PC-9 (cell line): ENCODE data around the gene NTM. TPM values are rescaled to one million over a fixed set of nuclear protein-coding genes. Genes with fewer than 3 reads are reported as not detected.

Experiments
- BruUV-seq: library from RNA; stranded (reverse); fragments of 400-500 nt; replicated peaks from 2 replicates; lab custom pipeline; 2021; lab: Mats Ljungman, UMichigan
- CTCF ChIA-PET: fragments of 300-600 bp; sonication (Branson Sonifier 250); formaldehyde crosslinking; loops from one replicate; lab custom pipeline; 2022; ENCODE audit warnings: antibody characterized with exemption; lab: Charles Lee
- POLR2A ChIA-PET: fragments of 300-600 bp; sonication (Branson Sonifier 250); formaldehyde crosslinking; loops from one replicate; lab custom pipeline; 2022; ENCODE audit warnings: antibody characterized with exemption; ENCODE audit not compliant: unreplicated experiment; lab: Charles Lee
- DNase-seq, 2 experiments: peaks; one replicate each; pipeline versions ENCODE4 v3.0.0 to v3.0.0-alpha.2; 2015 to 2022; ENCODE audit warnings: mixed read lengths in 1 of 2
- H2AFZ ChIP-seq: fragments of 200-600 bp; sonication (generic); 2 replicates; pipeline ENCODE4 v1.8.1; 2017; ENCODE audit warnings: antibody characterized with exemption
- H3F3A ChIP-seq: fragments of 200-600 bp; sonication (generic); 2 replicates; pipeline ENCODE4 v1.8.1; 2017; ENCODE audit warnings: antibody characterized with exemption, mild to moderate bottlenecking, low read depth; ENCODE audit not compliant: insufficient read depth
- H3K27ac ChIP-seq: fragments of 200-600 bp; sonication (generic); 2 replicates; pipeline ENCODE4 v1.6.1; 2016; ENCODE audit warnings: mixed run types
- H3K27me3 ChIP-seq: fragments of 200-600 bp; sonication (generic); 2 replicates; pipeline ENCODE4 v1.6.1; 2016; ENCODE audit warnings: low read depth, mixed run types; ENCODE audit not compliant: insufficient read depth
- H3K36me3 ChIP-seq: fragments of 200-600 bp; sonication (generic); 2 replicates; pipeline ENCODE4 v1.6.1; 2016; ENCODE audit warnings: low read depth, mixed run types
- H3K4me1 ChIP-seq: fragments of 200-600 bp; sonication (generic); replicated peaks from 2 replicates; pipeline ENCODE4 v1.6.1; 2016; ENCODE audit warnings: mixed run types; ENCODE audit not compliant: insufficient read depth
- H3K4me2 ChIP-seq: fragments of 200-600 bp; sonication (generic); 2 replicates; pipeline ENCODE4 v1.6.1; 2017; ENCODE audit warnings: mixed run types
- H3K4me3 ChIP-seq: fragments of 200-600 bp; sonication (generic); 2 replicates; pipeline ENCODE4 v1.6.1; 2016; ENCODE audit warnings: mixed run types
- H3K79me2 ChIP-seq: fragments of 200-600 bp; sonication (generic); 2 replicates; pipeline ENCODE4 v1.6.1; 2017; ENCODE audit warnings: low read depth, mixed run types
- H3K9me2 ChIP-seq: fragments of 200-600 bp; sonication (generic); 2 replicates; pipeline ENCODE4 v1.8.1; 2017; ENCODE audit warnings: mild to moderate bottlenecking; ENCODE audit not compliant: insufficient read depth
- H3K9me3 ChIP-seq: fragments of 200-600 bp; sonication (generic); 2 replicates; pipeline ENCODE4 v1.8.1; 2016; ENCODE audit warnings: low read depth; ENCODE audit not compliant: insufficient read depth
- H4K20me1 ChIP-seq: fragments of 200-600 bp; sonication (generic); 2 replicates; pipeline ENCODE4 v1.8.1; 2017; ENCODE audit not compliant: insufficient read depth
- CTCF ChIP-seq: fragments of 200-600 bp; sonication (generic); conservative IDR thresholded peaks from 2 replicates; pipeline ENCODE4 v1.6.1; 2017; ENCODE audit warnings: mixed run types, antibody characterized with exemption, mild to moderate bottlenecking, moderate library complexity
- EZH2 ChIP-seq: fragments of 200-600 bp; sonication (generic); IDR thresholded peaks from 2 replicates; pipeline ENCODE4 v1.8.0; 2017; ENCODE audit warnings: antibody characterized with exemption, low read depth
- intact Hi-C: fragments of 100-400 bp; cut with micrococcal nuclease; formaldehyde crosslinking; loops from one replicate; pipeline ENCODE4 v1.10.0; 2022; ENCODE audit not compliant: unreplicated experiment
- total RNA-seq: library from RNA; stranded (reverse); gene quantifications from 2 replicates; pipeline ENCODE4 v1.2.3, GENCODE V29; 2021

NTM gene
- total RNA-seq, 1 experiment from 2014 or later, result not detected

GRCh38 chr11:132346558-132347148, 976.2 kb downstream of the NTM start:
- no peak overlapping the region for H3K27ac ChIP-seq
- H3K79me2 ChIP-seq, result no peaks in the 10 kb centered on the region
- TF ChIP-seq EZH2 (no peak), CTCF (no peak)
- H4K20me1 ChIP-seq, result no peaks in the 10 kb centered on the region
- no peak overlapping the region for H3K4me2 ChIP-seq
- no peaks in the 10 kb centered on the region for H3K36me3 ChIP-seq
- ChIA-PET CTCF (no interaction called here), POLR2A (no interaction called here)
- H3K27me3 ChIP-seq, result peaks cover 6% of the 10 kb centered on the region; the same call in 1 of the 2 replicates
- no peak overlapping the region for H2AFZ ChIP-seq
- DNase-seq, result no peak
- no peaks in the 10 kb centered on the region for H3K9me2 ChIP-seq
- no peaks in the 10 kb centered on the region for H3K9me3 ChIP-seq
- H3F3A ChIP-seq, result no peaks in the 10 kb centered on the region
- intact Hi-C loops, result no loop called here
- no peak overlapping the region for H3K4me3 ChIP-seq
- BruUV-seq, result no TSS peak
- H3K4me1 ChIP-seq, result no peaks in the 10 kb centered on the region

DNA sequence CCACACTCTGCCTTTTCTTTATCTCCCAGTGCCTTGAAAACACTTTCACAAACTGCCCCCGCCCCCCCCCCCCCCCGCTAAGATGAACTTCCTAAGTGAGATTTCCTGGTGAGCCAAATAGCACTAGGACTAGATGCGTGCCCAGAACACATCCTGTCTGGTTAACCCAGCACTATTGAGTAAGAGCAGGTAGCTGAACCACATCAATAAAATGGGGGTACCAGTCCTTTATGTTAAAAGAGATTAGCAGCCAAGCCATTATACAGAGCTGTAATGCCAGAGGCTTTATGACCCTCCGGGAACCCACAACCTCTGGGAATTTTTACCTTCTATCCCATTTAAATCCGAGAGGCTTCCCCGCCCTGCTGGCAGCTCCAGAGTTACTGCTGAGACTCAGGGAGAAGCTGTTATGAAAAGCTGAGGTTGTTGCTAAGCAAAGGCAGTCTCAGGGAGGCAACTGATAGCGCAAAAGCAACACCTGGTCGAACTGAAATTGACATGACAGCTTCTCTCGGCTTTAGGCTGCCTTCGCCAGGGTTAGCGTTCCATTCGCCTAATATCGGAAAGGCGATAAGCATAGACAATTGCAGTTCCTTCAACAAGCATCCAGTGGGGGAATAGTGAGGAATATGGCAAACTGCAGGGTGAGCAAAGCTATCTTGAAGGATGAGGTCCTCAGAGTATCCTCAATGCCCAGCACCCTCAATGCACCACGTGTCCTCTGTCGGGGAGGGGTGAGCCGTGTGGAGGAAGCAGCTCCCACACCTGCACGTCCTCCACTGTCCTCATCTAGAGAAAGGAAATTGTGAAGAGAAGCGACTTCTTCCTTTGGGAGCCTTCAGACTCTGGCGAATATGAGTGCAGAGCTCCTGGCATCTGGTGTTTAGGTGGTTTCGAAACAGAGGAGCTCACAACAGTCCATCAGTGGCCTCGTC, 977.0 kb downstream of the NTM start:
- no TSS peak for BruUV-seq
- no peaks in the 10 kb centered on the region for H3K9me3 ChIP-seq
- H3K79me2 ChIP-seq, result no peaks in the 10 kb centered on the region
- peaks cover 12% of the 10 kb centered on the region for H3K27me3 ChIP-seq
- H3K27ac ChIP-seq, result no peak overlapping the region
- no peak for DNase-seq
- no peaks in the 10 kb centered on the region for H3K36me3 ChIP-seq
- POLR2A ChIA-PET, result no interaction called here
- H3K9me2 ChIP-seq, result no peaks in the 10 kb centered on the region
- H3F3A ChIP-seq, result no peaks in the 10 kb centered on the region
- H3K4me3 ChIP-seq, result no peak overlapping the region
- H4K20me1 ChIP-seq, result no peaks in the 10 kb centered on the region
- H3K4me2 ChIP-seq, result no peak overlapping the region
- no peak for TF ChIP-seq CTCF
- TF ChIP-seq EZH2, result no peak
- intact Hi-C loops, result no loop called here
- H2AFZ ChIP-seq, result no peak overlapping the region
- no peaks in the 10 kb centered on the region for H3K4me1 ChIP-seq
- CTCF ChIA-PET, result no interaction called here

DNA sequence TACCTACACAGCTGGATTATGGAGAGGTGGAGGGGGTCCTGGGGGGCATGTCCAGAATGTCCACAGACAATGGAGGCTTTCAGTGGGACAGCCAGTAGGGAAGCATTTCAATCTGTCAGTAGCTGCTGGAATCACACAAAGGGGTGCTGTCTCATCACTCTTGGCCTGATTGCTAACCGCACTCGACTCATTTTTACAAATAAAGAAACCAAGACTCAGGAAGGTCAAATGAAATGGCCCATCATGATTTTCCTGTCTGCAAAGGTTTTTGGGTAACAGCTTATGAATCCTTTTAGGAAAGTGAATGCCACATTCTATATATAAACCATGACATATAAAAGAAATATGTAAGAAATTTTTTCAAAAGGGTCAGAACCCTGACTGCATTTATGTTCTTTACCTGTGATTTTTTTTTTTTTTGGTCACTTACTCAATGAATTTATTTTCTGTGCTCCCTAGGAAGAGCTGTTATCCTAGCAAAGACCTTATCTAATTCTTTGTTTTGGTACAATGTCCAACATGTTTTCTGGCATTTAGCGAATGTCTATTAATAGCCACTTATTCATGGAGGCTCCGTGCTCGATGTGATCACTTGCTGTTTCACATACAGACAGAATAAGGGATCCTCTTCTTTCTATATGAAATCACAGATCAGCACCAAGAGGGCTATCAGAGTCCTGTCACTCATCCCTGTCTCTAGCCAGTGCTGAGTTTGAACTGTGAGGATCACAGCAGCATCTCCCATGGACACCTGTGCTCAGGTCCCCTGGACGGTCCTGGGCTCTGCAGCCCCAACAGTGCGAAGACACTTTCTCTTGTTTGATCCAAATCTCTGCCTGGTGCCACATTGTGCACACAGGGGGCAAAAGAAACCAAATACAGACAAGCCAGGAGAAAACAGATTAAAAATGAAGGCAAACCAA, 979.7 kb downstream of the NTM start:
- Histone ChIP-seq H3K9me2 (no peaks in the 10 kb centered on the region), H3K4me1 (no peaks in the 10 kb centered on the region), H3K27ac (no peak overlapping the region), H4K20me1 (no peaks in the 10 kb centered on the region; the same call in 1 of the 2 replicates), H2AFZ (no peak overlapping the region), H3K79me2 (no peaks in the 10 kb centered on the region), H3K4me3 (no peak overlapping the region), H3K27me3 (peaks cover 35% of the 10 kb centered on the region), H3F3A (no peaks in the 10 kb centered on the region), H3K9me3 (no peaks in the 10 kb centered on the region), H3K36me3 (no peaks in the 10 kb centered on the region), H3K4me2 (no peak overlapping the region)
- ChIA-PET POLR2A (no interaction called here), CTCF (no interaction called here)
- intact Hi-C loops, result no loop called here
- TF ChIP-seq CTCF (no peak), EZH2 (no peak)
- no peak for DNase-seq
- BruUV-seq, result no TSS peak
